ENCODE data around the gene CILP2. TPM values are rescaled to one million over a fixed set of nuclear protein-coding genes. Genes with fewer than 3 reads are reported as not detected.

The CILP2 gene
- total RNA-seq, 1 donor, result 0.18 TPM

- peak; percentile 31 for TF ChIP-seq CTCF (IDR thresholded peaks at IDR 0.05; ENCODE audit: insufficient read depth, low read length)
- peak; percentile 92 for DNase-seq (ENCODE audit: low read depth)
- H3K4me3 ChIP-seq (ENCODE audit: low read depth, low read length), result peak within 1 kb of the TSS; percentile 91
Observed at GRCh38 chr19:19515642-19516519, 22.2 kb upstream of the CILP2 start, which contains the start of gene NDUFA13. TSS of gene NDUFA13 (plus strand) at chr19:19516225. CDS start at chr19:19516239, 14 bp downstream.

- DNase-seq (ENCODE audit: low read depth), result no peak
- peak overlapping the region; percentile 91 for H3K4me3 ChIP-seq (ENCODE audit: low read depth, low read length)
- no peak for TF ChIP-seq CTCF (IDR thresholded peaks at IDR 0.05; ENCODE audit: insufficient read depth, low read length)
Observed at GRCh38 chr19:19517235-19517619, 20.8 kb upstream of the CILP2 start.

- no peak overlapping the region for H3K4me3 ChIP-seq (ENCODE audit: low read depth, low read length)
- TF ChIP-seq CTCF (IDR thresholded peaks at IDR 0.05; ENCODE audit: insufficient read depth, low read length), result no peak
- no peak for DNase-seq (ENCODE audit: low read depth)
Observed at GRCh38 chr19:19520989-19521388, 17.1 kb upstream of the CILP2 start.

GRCh38 chr19:19523177-19523576, 14.9 kb upstream of the CILP2 start:
- TF ChIP-seq CTCF (IDR thresholded peaks at IDR 0.05; ENCODE audit: insufficient read depth, low read length), result no peak
- no peak overlapping the region for H3K4me3 ChIP-seq (ENCODE audit: low read depth, low read length)
- DNase-seq (ENCODE audit: low read depth), result no peak

GRCh38 chr19:19524053-19524452, 14.0 kb upstream of the CILP2 start:
- TF ChIP-seq CTCF (IDR thresholded peaks at IDR 0.05; ENCODE audit: insufficient read depth, low read length), result no peak
- no peak overlapping the region for H3K4me3 ChIP-seq (ENCODE audit: low read depth, low read length)
- no peak for DNase-seq (ENCODE audit: low read depth)

GRCh38 chr19:19525611-19526380, 12.3 kb upstream of the CILP2 start:
- no peak overlapping the region for H3K4me3 ChIP-seq (ENCODE audit: low read depth, low read length)
- DNase-seq (ENCODE audit: low read depth), result no peak
- no peak for TF ChIP-seq CTCF (IDR thresholded peaks at IDR 0.05; ENCODE audit: insufficient read depth, low read length)
